GM18873 (cell line): ENCODE measurements around the gene LRRC27.

Source experiments
- ATAC-seq: cut with Tn5 transposase; IDR thresholded peaks from one replicate; pipeline ENCODE4 v1.9.1; 2021; ENCODE audit warnings: mild to moderate bottlenecking, moderate library complexity, moderate number of reproducible peaks; ENCODE audit not compliant: unreplicated experiment, low FRiP score

Gene LRRC27

GRCh38 chr10:132353456-132354355, 21.7 kb downstream of the LRRC27 start:
- ATAC-seq, result no peak

DNA sequence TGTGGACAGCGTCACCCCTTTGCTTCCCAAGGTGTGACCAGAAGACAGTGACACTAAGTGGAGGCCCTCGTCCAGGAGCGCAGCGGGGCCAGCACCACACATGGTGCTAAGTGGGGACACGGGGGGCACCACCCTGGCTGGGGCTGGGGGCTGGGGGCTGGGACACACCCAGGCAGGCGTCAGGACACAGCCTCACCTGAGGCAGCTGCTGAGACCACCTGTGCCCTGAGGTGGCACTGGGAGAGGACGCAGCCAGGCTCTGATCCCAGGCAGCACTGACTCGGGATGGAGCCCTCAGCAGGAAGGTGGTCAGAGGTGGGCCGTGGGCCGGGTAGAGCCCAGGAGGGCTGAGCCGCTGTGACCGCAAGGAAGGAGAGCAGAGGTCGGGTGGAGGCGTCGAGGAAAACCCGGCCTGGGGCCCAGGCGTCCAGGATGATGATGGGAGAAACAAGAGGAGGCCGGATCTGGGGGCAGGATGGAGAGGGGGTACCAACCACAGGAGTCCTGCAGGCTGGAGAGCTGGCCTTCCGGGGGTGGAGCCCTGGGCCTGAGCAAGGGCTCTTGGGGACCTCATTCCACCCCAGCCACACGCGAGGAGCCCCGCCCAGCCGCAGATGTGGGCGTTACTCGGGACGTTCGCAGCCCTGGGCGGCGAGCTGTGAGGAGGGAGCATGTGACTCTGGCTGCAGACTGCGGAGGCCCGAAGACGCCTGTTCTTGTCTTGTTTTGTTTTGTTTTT, 22.5 kb downstream of the LRRC27 start:
- ATAC-seq, result no peak

DNA sequence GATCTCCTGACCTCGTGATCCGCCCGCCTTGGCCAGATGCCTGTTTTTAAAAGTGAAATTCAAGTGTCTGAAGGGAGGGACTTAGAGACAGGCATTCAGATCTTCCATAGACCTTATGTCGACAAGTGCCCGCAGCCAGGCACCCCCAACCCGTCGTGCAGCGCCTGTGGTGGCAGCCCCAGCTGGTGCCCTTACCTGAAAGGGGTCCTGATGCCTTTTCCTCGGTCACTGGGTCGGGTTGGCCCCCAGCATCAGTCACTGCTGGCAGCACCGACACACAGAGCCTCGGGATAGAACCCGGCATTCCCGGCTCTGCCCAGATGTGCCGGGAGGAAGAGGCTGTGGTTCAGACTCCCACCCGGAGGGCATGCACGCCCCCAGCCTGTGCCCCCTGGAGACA, 23.3 kb downstream of the LRRC27 start:
- no peak for ATAC-seq

DNA sequence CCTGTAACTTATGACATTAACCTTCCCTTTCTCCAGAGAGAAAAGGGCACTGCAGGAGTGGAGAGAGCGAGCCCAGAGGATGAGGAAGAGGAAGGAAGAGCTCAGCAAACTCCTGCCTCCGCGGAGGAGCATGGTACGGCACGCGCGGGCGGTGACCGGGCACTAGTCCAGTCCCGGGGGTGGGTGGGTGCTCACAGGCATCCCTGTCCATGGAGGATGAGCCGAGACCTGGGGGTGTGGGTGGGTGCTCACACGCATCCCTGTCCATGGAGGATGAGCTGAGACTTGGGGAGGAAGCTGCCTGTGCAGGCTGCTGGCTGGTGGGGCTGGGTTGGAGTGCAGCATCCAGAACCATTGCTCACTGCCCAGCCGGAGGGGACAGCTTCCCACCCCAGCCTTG, 23.8 kb downstream of the LRRC27 start:
- no peak for ATAC-seq

GRCh38 chr10:132356621-132357195, 24.7 kb downstream of the LRRC27 start:
- no peak for ATAC-seq

GRCh38 chr10:132357286-132358058, 25.5 kb downstream of the LRRC27 start:
- ATAC-seq, result no peak

DNA sequence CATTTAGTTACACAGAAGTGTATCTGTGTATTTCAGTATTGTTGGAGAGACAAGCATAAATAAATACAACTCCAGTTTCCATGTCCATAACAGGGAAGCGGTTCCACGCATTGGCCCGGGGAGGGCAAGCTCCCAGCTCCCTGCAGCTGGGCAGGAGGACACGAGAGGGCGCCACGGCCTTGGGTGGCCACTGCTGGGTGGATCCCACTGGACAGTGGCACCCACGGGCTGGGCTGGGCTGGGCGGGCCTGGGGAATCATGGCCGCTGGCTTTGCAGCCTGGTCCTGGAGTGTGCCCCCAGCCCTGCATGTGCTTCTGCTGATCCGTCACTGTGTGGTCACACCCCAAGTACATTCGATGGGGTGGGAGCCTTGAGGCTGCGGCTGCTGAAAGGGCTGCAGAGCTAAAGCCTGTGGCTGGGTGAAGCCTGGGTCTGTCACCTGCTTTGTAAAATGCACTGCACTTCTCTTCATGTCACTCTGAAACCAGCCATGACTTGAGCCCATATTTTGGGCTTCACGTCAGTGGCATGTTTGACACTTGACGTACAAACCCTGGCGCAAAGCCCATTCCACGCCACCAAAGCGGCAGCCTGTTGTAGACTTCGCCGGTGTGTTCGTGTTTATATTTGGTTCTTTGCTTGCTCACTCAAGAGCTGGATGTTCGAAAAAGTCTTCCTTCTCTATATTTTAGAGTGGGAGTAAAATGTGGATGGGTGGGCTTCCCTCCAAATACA, 27.5 kb downstream of the LRRC27 start:
- ATAC-seq, result no peak

- ATAC-seq, result no peak
Observed at GRCh38 chr10:132360766-132361447, 28.9 kb downstream of the LRRC27 start.

DNA sequence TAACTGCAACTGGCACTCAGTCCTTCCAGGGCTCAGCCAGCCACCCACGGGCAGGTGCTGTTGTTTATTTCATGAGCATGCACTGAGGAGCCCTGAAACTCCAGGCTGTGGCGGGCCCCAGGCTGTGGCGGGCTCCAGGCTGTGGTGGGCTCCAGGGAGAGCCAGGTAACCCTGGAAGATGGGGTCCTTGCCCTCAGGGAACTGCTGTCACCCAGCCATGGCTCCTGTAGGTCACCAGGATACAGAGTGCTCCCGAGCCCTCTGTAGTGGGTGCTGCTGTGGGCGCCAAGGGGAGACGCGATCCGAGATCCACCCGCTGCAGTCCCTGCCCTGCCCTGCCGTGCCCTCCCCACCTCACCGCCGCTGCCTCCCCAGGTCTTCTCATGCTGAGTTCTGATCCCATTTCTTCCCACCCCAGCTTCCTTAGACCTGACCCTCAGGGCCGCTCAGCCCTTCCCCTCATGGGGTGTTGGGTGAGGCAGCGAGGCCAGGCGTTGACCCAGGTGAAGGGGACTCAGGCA, 29.6 kb downstream of the LRRC27 start:
- no peak for ATAC-seq

DNA sequence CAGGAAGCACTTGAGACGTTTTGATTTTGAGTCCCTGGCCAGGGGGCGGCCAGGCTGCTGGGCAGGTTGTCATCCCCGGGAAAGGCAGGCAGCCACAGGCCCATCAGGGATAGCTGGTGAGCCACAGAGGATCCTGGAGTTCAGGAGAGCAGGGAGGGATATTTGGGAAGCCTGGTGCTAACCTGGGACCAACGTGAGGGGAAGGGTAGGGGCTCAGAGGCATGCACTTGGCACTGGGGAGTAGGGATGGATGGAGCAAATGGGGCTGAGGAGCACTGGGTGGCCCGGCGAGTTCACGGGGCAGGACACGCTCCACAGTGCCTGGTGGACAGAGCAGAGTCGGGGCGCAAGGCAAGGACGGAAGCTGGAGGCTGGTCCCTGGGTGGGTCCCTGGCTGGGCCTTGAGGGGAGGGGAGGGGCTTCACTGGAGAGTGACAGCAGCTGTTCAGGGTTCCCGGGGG, 30.2 kb downstream of the LRRC27 start:
- no peak for ATAC-seq

- no peak for ATAC-seq
Observed at GRCh38 chr10:132363376-132363775, 31.4 kb downstream of the LRRC27 start.

GRCh38 chr10:132363921-132364593, 32.1 kb downstream of the LRRC27 start:
- ATAC-seq, result no peak

GRCh38 chr10:132364594-132364970, 32.6 kb downstream of the LRRC27 start:
- ATAC-seq, result no peak

DNA sequence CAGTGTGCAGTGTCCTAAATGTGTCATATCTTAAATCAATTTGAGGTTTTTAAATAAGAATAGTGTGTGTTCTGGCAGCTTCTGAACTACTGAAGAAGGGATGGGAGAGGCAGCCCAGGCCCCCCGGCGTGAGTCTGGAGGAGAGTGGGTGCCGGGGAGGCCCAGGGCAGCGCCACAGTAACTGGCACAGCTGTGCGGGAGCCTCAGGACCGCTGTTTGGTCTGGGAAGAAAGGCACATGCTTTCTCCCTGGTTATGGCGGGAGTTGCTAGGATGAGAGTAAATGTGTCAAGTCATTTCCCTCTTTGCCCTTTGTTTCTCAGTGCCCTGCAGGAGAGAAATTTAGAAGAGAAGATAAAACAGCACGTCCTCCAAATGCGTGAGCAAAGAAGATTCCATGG, 33.1 kb downstream of the LRRC27 start:
- ATAC-seq, result no peak

DNA sequence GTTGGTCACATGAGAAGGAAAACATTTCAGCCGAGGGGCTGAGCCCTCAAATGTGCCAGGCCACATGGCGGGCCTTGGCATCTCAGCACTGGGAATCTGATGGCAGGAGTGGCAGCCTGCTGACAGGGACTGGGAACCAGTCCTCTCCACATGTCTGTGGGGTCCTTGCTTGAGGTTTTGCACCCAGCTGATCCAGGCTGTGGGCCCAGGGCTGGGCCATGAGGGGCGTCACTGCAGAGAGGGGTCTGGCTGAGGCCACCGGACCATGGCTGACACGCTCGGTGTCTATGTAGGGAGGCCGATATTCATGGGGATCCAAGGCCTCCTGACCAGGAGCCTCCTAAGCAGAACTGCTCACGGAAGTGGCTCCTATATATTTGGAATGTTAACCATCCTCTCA, 34.0 kb downstream of the LRRC27 start:
- no peak for ATAC-seq

- no peak for ATAC-seq
Observed at GRCh38 chr10:132366499-132366898, 34.5 kb downstream of the LRRC27 start.

DNA sequence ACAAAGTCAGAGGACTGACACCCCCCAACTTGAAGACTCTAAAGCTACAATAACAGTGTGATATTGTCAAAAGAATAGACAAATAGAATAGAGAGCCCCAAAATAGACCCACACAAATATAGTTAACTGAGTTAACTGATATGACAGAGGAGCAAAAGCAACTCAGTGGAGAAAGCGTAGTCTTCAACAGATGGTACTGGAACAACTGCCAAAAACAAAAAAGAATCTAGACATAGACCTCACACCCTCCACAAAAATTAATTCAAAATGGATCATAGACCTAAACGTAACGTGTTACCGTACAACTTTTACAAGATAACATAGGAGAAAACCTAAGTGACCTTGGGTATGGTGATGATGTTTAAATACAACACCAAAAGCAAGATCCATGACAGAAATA, 36.4 kb downstream of the LRRC27 start:
- ATAC-seq, result no peak

DNA sequence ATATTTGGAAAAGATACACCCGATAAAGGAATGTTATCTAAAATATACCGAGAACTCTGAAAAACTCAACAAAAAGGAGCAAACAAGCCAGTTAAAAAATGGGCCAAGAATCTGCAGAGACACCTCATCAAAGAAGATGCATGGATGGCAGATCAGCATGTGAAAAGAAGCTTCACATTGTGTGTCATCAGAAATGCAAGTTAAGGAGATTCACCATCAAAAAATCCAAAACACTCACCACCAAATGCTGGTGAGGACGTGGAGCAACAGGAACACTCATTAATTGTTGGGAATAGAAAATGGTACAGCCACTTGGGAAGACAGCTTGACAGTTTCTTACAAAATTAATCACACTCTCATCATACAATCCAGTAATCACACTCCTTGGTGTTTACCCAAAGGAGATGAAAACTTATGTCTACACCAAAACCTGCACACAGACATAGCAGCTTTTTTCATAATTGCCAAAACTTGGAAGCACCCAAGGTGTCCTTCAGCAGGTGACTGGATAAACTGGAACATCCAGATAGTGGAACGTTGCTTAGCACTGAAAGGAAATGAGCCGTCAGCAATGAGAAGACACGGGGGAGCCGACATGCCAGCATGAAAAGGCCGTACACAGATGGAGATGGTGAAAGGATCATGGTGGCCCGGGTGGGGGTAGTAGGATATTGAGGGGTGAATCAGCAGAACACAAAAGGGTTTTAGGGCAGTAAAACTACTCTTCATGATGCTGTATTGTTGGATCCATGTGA, 37.1 kb downstream of the LRRC27 start:
- ATAC-seq, result no peak
